NOMO-1 treated with dmso at 0.1 percent for 144 hours (cell line): ENCODE measurements around the gene IMPDH2.

Source experiments
- DNase-seq: peaks from one replicate; lab custom pipeline; 2025; ENCODE audit not compliant: unreplicated experiment; lab: John Stamatoyannopoulos, UW

The IMPDH2 gene

DNA sequence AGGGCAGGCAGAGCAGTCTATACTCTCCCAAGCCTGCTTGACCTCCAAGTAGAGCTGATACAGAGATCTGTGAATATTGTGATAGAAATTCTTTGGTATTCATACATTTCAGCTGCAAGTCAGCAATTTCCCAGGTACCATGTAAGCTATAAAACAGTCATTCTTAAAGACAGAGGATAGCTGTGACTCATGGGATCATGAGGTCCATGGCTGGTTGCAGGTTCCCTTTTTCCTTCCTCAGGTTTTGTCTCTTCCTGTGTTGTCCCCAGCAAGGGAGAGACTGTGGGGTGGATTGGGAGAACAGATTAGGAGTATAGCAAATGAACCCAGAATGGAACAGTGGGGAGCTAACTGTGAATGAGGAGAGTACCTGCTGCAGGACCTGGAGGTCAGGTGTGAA is 44.5 kb downstream of the IMPDH2 start:
- DNase-seq: no peak

DNA sequence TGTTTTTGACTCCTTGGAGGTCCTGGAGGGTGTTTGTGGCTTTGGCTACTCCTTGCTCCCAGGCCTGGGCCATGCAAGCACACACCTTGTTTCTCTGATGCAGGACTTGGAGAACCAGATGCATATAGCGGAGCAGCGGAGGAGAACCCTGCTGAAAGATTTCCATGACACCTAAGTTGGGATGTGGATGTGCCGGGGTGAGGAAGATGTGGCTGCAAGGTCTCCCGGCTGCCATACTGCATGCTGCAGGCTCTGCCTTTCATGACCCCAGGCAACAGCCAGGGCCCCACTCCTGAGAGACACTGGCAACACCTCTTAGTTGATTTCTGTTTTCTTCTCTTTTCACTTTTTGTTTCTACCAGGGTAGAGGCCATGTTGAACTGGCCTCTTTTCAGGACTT is 46.1 kb downstream of the IMPDH2 start:
- no peak for DNase-seq

DNA sequence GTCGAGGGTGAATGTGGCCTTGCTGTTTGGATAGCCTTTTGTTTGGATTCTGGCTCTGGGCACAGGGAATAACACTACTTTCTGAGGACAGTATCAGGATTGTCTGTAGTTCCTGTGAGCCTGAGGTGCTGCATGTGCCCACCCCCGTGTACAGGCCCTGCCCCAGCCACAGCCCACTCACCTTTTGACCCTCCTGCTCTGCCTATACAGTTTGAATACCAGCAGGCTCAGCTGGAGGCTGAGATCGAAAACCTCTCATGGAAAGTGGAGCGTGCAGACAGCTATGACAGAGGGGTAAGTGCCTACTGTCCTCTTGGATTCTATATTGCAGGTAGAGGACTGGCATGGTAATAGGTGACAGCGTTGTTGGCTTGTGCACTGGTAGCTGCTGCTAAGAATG is 46.5 kb downstream of the IMPDH2 start:
- DNase-seq: no peak

DNA sequence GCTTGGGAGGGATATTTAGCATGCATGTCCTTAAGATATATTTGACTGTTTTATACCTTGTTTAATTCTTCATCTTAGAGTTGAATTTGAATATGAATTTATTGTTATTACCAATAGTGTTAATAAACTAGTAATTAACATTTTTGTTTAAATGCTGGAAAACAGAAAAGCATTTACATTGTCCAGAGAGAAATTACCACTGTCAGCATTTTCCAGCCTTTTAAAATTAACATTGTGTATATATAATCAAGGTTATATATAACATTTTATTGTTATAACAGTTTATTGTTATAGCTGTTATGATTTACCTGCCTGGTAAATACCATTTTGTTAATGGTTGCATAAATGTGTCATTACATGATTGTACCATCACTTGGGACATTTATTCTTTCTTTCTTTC is 47.2 kb downstream of the IMPDH2 start:
- DNase-seq: no peak

GRCh38 chr3:48980295-48980694 is 48.9 kb downstream of the IMPDH2 start:
- DNase-seq: no peak

DNA sequence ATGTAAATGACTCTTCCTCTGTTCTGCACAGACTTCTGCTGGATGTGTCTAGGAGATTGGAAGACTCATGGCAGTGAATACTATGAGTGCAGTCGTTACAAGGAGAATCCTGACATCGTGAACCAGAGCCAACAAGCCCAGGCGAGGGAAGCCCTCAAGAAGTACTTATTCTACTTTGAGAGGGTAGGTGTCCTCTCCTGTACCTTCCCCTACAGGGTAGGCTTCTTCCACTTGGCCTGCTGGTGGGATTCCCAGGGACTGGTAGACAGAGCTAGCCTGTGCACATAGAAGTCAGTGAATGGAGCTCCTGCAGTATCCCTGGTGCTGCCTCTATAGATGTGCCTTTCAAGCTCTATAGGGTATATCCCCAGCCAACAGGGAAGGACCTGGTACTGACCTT is 49.7 kb downstream of the IMPDH2 start:
- no peak for DNase-seq
